Nucleus accumbens (tissue), 56 donors: ENCODE data around the gene AQP12A.

ENCODE experiments used
- DNase-seq, 56 donors: peaks; one replicate each; lab custom pipeline; 2025; lab: John Stamatoyannopoulos, UW

The AQP12A gene

DNA sequence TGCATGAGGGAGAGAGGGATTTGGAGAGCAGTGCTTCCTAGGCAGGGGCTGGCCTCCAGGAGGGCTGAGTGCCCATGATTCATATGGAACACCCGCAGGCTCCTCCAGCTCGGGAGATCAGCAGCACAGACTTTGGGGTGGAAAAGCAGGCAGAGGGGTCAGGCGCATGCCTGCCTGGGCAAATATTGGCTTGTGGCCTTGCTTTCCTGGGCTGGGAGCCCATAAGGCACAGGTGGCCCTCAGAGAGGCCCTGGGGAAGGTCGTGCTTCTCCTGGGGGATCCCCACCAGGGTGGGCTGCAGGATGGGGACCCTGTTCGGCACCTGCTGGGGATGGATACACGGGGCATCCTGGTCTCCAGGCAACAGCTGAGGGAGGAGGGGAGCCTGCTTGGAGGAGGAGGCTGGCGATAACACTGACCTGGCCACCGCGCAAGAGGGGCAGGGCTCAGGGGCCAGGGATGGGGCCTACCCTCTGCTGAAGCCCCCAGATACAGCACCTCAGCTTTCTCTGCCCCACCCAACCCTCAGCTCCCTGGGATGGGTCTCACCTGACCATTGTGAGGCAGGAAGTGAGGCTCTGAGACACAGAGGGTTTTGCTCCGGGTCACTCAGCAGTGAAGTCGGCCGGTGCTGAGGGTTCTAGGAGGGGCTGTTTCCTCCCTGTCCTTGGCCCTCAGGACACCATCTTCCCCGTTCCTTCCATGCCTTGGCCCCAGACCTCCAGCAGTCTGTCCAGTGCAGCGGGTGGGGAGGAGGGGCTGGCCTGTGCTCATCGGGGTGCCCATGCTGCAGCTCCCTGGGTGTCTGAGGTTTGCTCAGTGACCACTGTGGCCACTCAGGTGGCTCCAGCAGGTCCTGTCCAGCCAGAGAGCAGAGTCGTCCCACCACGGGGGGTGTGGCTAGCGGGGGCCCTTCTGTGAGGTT lies 12.0 kb downstream of the AQP12A start:
- DNase-seq = no peak

DNA sequence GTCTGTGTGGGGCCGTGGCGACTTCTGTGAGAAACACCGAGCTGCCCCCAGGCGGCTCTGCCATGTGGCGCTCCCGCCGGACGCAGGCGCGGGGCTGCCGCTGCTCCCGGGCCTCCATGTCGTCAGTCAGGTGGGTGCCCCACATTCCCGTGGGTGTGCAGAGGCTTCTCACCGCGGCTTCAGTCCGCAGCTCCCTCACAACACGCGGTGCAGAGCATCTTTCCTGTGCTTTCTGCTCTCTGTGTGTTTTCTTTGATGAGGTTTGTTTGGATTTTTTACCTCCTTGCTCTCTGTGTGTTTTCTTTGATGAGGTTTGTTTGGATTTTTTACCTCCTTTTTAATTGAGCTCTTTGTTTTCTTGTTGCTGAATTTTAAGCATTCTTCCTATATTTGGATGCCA lies 13.0 kb downstream of the AQP12A start:
- DNase-seq = peak in 3 of 56 donors; percentile 6 to 26 (median 26)

DNA sequence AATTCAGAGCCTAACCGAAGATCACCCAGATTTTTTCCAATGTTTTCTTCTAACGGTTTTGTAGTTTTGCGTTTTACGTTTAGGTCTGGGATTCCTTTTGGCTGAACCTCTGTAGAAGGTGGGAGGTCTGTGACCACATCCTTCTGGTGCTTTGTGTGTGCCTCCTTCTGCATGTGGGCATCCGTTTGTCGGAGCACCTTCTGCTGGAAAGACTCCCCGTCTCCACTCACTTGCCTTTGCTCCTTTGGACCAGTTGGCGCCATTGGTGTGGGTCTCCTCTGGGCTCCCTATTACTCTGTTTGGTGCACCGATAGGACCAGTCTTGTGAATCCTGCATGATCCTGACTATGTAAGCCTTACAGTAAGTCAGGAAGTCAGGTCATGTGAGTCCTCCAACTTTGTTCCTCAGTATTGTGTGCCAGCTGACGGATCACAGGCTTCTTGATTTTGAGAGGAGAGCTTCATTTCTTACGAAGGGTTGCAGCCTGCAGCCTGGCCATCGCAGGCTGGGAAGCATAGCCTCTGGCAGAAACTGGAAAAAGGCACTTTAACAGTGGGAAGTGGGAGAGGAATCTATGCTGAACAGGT lies 13.6 kb downstream of the AQP12A start:
- DNase-seq = no peak

DNA sequence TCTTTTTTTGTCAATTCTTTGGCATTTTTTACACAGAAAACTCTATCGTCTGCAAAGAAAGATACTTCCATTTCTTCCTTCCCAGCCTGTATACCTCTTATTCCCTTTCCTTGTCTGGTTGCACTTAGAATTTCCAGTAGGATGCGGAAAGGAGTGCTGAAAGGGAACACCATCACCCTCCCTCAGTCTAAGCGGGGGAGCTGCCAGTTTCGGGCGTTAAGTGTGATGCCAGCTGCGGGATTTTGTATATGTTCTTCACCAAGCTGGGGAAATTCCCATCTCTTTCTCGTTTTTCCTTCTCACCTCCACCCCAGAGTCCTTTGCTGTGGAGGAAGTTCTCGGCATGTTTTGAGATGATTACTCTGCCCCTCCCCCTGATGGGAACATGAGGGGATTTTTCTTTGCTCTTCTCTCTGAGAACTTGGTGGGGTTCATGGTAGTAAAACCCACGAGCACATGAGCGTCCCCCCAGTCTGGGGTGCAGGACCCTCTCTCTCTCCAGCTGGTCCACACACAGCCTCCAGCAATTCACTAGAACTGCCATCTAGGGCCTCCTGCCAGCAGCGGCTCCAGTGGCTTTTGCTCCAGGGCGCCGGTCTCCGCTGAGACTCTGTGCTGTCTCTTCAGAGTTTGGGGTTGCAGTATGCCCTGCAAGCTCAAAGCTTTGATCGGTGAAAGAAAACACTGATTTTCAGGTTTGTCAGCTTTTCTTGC lies 15.5 kb downstream of the AQP12A start:
- no peak for DNase-seq

DNA sequence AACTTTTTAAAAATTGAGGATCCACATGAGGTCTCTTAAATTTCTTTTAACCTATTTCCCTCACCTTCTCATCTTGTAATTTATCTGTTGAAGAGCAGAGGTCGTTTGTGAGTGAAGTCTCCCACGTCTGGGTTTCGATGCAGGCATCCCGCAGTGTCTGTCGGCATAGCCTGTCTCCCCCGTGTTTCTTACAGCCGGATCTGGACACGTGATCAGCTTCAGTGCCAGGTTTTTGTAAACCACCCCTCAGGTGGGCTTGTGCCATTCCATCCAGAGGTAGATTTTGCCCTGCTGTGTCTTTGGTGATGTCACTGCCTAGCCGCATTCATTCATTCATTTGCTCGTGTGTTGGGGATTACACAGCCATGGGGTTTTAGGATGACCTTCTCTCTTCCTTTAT lies 16.2 kb downstream of the AQP12A start:
- DNase-seq = no peak

DNA sequence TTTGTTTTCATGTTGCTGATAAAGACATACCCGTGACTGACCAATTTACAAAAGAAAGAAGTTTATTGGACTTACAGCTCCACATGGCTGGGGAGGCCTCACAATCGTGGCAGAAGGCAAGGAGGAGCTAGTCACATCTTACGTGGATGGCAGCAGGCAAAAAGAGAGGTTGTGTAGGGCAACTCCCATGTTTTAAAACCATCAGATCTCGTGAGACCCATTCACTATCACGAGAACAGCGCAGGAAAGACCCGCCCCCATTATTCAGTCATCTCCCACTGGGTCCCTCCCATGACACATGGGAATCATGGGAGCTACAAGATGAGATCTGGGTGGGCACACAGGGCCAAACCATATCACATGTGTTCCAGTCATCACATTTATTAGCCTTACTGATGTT lies 16.8 kb downstream of the AQP12A start:
- DNase-seq = no peak

DNA sequence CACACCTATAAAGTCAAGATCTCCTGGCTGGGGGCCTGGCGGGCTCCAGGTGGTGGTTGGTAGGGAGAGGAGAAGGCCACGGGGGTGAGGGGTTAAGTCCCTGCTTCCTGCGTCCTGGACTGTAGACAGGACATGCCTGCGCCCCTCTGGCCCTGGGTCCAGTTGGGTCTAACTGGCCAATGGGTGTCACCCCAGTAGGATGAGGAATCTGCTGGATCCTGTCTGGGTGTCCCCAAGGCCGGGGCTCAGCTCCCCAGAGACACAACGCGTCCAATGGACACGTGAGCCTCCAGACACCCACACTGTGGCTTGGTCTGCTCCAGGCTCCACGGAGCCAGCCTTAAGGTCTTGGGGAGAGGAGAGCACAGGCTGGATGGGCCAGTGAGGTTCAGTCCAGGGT lies 19.6 kb downstream of the AQP12A start:
- DNase-seq = no peak

DNA sequence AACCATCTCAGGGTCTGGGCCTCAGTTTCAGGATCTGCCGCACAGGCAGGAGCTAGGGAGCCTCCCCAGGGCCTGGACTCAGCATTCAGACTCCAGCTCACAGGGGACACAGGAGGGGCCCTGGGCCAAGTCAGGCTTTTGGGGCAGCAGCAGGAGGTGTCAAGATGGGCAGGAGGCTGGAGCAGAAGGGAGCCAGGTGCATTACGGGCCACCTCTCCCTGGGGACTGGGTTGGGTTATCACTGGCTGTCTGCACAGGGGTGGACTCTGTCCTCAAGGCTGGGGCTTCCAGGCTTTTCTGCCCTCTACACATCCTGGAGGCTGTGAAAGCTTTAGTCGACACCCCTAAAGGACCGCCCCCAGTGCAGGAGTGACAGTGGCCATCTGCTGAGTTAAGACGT lies 20.0 kb downstream of the AQP12A start:
- no peak for DNase-seq

DNA sequence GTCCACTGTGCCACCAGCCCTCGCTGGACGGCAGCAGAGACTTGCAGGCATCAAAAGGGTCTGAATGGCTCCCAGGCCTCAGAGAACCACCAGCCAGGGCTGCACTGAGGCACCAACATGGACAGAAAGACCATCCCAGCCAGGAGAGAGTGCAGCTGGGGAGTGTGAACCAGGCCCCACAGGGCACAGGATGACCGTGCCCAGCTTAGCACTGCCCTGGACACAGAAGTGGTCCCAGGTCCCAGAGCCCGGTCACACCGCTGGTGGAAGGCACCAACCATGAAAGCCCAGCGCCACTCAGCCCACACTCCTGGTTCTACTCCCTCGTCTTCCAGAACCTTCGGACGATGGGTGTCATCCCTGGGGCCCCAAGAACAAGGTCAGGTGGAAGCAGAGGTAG lies 20.5 kb downstream of the AQP12A start:
- no peak for DNase-seq

DNA sequence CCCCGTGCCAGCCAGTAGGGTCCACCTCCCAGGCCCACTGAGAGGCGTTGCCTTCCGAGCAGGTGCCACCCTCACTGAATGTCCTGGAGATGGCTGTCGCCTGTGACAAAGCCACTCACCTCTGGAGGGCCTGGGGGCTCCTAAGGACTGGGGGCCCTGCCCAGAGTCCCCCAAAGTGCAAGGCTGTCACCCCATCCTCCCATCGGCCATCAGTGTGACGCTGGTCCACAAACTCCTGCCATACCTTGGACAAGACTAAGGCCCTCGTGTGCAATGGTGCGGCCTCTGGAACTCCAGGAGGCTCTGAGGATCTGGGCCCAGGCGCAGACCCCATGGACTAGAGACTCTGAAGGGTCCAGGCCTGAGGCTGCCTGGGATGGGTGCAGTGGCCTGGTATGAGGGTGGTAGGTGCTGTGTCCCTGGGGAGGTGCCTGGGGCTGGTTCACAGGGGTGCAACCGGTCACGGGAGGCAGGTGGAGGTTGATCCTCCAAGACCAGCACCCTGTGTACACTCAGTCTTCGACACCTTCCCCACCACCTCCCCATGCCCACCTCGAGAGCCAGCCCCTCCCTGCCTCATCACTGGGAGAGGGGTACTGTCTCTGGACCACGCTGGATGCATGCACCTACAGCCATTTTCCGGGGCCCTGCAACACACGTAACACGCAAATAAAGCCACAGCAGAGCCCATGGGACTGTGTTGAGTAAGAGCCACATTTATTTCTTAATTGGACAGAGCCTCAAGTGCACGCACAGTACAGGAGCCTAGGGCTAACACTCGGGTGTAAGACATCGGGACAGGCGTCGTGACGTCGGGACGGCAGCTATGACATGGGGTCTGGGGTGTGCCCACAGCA lies 21.6 kb downstream of the AQP12A start:
- DNase-seq = no peak

DNA sequence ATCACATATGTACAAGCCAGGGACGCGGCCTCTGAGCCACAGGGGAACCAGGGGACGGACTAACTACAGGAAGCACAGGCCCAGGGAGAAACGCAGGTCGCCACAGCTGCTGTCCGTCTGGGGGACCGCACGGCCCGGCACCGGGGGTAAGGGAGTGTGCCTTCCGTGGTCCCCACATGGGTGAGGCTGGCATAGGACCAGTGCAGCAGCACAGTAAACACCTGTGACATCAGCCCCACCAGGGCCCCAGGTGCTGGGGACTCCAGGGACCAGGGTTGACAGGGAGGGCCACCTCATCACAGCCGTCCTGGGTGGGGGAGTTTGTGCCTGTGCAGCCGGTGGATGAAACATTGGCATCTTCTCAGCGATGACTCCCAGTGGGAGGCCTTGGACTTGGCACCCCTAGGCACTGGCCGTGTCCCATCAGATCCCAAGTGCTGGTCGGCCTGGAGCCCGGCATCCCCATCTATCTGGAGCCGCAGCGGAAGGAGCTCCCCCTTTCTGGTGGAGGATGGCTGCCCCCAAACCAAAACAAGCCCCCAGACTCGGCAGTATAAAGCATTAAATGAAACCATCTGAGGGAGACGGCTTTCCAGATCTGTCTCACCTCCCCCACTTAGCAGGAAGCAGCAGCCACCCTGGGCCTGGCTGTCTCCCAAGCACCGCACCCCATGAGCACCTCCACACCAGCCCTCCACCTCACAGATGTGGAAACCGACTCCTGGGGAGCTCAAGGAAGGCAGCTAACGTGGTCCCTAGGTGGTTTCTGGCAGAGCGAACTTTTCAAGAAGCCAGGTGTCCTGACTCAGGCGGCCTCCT lies 22.5 kb downstream of the AQP12A start:
- no peak for DNase-seq

DNA sequence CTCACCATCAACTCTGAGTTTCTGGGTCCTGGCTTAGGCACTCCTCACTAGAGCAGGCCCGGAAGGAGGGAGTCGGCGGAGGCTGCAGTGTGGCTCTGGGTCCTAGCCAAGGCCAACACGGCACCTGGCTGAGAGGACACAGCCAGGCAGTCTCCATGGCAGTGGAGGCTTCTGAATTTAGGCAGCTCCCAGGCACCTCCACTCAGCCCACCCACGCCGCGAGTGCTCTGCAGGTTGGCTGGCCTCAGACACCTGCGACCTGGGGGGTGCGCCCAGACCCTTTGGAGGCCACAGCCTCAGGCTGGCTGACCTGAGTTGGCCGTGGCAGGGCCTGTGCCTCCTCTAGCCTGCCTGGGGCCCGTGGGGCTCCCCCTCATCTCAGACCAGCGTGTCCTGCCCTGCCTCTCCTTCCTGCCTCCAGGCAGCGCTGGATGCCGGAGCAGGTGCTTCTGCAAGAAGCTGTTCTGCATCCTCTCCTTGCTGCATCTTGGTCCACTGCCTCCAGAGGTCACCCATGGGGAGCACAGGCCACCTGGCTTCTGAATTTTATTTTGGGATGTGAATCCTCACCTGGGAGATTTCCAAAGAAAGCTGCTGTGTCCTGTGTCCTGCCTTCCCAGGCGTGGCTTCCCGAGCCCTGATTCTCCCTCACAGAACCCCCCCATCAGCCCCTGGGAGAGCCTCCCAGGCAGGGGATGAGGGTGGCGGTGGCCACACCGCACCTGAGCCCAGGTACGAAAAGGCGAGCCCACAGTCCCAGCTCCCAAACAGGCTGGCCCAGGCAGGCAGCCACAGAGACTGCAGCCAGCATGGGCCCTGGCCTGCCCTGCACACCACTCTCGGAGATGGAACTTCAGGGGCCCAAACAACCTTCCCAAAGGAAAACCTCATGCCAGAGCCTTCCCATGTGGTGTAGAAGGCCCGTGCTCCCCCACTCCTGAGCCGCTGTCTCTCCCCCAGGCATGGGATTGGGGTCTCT lies 23.4 kb downstream of the AQP12A start:
- no peak for DNase-seq

DNA sequence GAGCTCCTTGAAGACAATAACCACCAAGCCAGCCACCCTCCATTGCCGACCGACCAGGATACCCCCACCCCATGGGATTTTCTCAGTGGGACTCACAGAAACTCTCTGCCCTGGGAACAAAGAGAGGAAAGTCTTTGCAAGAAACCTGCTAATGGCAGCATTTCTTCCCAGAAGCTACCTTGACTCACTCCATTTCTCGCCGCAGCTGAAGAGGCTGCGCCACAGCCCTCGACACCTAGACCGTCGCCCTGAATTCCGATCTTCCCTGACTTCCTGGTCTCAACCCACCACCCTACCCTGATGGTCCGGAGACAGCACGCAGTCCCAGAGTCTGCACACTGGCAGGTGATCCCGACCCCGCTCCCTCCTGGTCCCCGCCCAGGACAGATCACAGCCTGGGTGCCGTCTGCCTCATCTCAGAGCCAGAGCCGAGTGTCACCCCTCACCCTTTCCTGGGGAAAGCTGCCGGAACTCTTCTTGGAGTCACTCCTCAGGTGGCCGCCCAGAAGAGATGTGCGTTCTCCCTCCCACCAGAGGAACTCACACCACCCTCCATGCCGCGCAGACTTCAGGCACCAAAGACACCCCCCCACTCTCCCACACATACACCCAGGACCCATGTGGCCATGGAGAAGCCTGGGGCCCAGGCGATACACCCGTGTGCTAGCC lies 24.6 kb downstream of the AQP12A start:
- no peak for DNase-seq

DNA sequence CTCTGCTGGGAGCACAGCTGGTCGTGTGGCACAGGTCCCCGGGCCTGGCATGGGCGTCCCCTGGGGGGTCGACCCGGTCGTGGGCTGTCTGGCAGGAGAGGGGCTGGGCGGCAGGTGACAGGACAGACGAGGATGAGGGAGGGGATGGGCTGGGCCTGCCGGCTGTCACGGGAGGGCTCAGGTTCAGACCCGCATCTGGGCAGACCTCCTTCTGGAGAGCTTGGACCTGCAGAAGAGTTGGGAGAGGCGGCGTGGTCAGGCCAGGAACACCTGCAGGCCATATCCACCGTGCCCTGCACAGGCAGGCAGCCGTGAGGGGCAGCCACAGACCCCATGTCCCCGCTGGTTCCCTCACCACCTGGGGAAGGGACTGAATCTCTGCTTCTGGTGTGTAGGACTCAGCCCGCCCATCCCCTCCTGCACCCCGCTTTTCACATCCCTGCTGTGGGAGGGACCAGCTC lies 25.5 kb downstream of the AQP12A start:
- no peak for DNase-seq

DNA sequence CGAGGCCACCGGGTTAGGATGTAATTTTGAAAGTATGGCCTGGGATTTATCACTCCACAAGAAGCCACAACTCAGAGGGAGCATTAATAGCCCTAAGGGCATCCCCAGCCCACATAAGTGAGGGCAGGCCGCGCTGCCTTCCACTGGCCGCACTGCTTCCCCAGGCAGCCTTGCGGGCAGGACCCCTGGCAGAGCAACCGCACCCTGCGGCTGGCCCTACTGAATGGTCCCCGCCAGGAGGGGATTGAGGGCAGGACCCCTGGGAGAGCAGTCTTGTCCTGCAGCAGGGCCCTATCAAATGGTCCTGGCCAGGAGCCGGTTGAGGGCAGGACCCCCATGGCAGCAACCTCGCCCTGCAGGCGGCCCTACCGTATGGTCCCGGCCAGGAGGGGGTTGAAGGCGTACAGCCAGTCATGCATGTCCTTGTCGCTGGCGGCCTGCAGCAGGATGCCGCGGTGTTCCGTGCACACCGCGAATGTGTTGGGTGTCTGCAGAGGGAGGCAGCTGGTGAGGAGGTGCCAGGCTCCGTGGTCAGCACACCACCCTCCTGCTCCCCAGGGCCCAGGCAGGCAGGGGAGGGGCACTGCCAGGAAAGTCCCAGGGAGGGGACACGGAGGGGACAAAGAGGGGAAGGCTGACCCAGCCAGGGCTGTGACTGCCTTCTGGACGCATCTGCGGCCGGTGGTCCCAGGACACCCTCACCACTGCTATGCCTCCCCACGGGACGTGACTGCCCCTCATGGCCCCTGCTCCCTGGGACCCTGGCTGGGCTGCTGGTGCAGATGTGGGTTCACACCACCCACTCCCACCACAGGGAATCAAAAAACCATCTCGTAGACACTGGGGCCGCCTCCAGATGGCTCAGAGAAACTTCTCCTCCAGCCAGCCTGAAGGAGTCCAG lies 26.3 kb downstream of the AQP12A start:
- no peak for DNase-seq

DNA sequence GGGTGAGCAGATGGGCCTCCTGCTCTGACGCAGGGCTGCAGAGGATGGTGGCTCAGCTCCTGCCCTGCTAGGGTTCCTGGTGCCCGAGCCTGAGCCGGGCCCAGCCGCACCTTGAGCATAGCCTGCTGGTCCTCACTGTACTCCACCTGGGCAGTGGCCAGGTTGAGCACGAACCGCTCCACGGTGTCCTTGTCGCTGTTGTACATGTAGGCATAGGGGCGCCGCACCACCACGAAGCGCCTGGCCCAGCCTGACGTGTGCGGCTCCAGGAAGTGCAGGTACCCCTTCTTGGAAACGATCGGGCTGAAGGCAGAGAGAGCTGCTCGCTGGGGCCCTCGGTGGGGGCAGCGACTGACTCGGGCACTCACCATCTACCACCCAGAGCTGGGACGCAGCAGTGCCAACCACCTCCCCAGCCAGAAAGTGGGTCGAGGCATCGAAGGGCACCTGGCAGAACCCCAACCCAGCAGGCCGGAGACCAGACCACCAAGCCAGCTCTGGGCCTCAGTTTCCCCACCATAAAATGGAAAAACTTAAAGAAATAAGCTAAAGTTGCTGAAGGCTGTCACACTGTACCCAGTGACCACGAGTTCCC lies 27.3 kb downstream of the AQP12A start:
- DNase-seq = no peak
